Activated CD4-positive, alpha-beta memory T cell treated with anti-CD3 and anti-CD28 coated beads for 36 hours (primary cell): ENCODE results near the gene CHRNA9. TPM values are rescaled to one million over a fixed set of nuclear protein-coding genes. Genes with fewer than 3 reads are reported as not detected.

Experiments used
- CTCF ChIA-PET: fragments of 350-600 bp; sonication (Branson Sonifier 250); formaldehyde crosslinking; loops from one replicate; lab custom pipeline; 2021; ENCODE audit warnings: antibody characterized with exemption, inconsistent platforms; lab: Charles Lee
- POLR2A ChIA-PET: fragments of 350-600 bp; sonication (Branson Sonifier 250); formaldehyde crosslinking; loops from one replicate; lab custom pipeline; 2021; ENCODE audit warnings: antibody characterized with exemption; lab: Charles Lee
- DNase-seq: peaks from one replicate; pipeline ENCODE4 v3.0.0-alpha.2; 2020
- H3K27ac Mint-ChIP-seq: one replicate; pipeline ENCODE4 v1.8.0; 2021; ENCODE audit warnings: mixed read lengths
- H3K27me3 Mint-ChIP-seq: one replicate; pipeline ENCODE4 v1.8.0; 2021; ENCODE audit warnings: mixed read lengths
- H3K36me3 Mint-ChIP-seq: one replicate; pipeline ENCODE4 v1.8.0; 2021; ENCODE audit warnings: mixed read lengths
- H3K4me1 Mint-ChIP-seq: one replicate; pipeline ENCODE4 v1.8.0; 2021; ENCODE audit warnings: low read depth, mixed read lengths
- H3K4me3 Mint-ChIP-seq: one replicate; pipeline ENCODE4 v1.8.0; 2021; ENCODE audit warnings: mild to moderate bottlenecking, mixed read lengths
- H3K9me3 Mint-ChIP-seq: one replicate; pipeline ENCODE4 v1.8.0; 2021; ENCODE audit warnings: mixed read lengths
- intact Hi-C: fragments of 100-400 bp; cut with micrococcal nuclease; formaldehyde crosslinking; loops from one replicate; pipeline ENCODE4 v1.15.1; 2023
- total RNA-seq, 2 experiments: library from RNA; stranded (reverse); gene quantifications; one replicate each; pipeline ENCODE4 v1.2.3, GENCODE V29; 2021

The CHRNA9 gene
- total RNA-seq, 2 experiments from 2014 or later: 0.10 to 0.17 TPM

- Mint-ChIP-seq H3K27ac (peak overlapping the region; percentile 73), H3K4me1 (peaks cover 67% of the 10 kb centered on the region), H3K4me3 (no peak overlapping the region), H3K9me3 (peaks cover 7% of the 10 kb centered on the region), H3K36me3 (peaks cover 4% of the 10 kb centered on the region), H3K27me3 (no peaks in the 10 kb centered on the region)
- ChIA-PET POLR2A (no interaction called here), CTCF (interaction anchor here (0.5 to 1.4 kb wide), 7 partner anchors 10 to 144 kb away, joined by 3 to 5 read pairs (median 3); no protein-coding TSS in a partner anchor)
- intact Hi-C loops: loop anchor here (10.0 kb wide), 1 partner anchor 835 kb away; no protein-coding TSS in a partner anchor
- DNase-seq: no peak
These were observed 35.3 kb upstream of the CHRNA9 start for GRCh38 chr4:40299811-40300292.

- Mint-ChIP-seq H3K4me3 (no peak overlapping the region), H3K4me1 (peaks cover 74% of the 10 kb centered on the region), H3K36me3 (peaks cover 6% of the 10 kb centered on the region), H3K27me3 (no peaks in the 10 kb centered on the region), H3K27ac (peak overlapping the region; percentile 90), H3K9me3 (peaks cover 9% of the 10 kb centered on the region)
- ChIA-PET POLR2A (no interaction called here), CTCF (interaction anchor here (0.6 to 2.0 kb wide), 12 partner anchors 9 to 145 kb away, joined by 3 to 7 read pairs (median 4); no protein-coding TSS in a partner anchor)
- intact Hi-C loops: loop anchor here (10.0 kb wide), 1 partner anchor 836 kb away; no protein-coding TSS in a partner anchor
- no peak for DNase-seq
These were observed 34.6 kb upstream of the CHRNA9 start for GRCh38 chr4:40300371-40301162.

GRCh38 chr4:40301603-40302002, 33.5 kb upstream of the CHRNA9 start:
- POLR2A ChIA-PET: interaction anchor here (1.0 to 1.5 kb wide), 2 partner anchors 18 to 94 kb away, joined by 4 to 5 read pairs; no protein-coding TSS in a partner anchor
- intact Hi-C loops: loop anchor here (10.0 kb wide), 1 partner anchor 837 kb away; no protein-coding TSS in a partner anchor
- DNase-seq: peak; percentile 66
- H3K27me3 Mint-ChIP-seq: no peaks in the 10 kb centered on the region
- CTCF ChIA-PET: interaction anchor here (0.9 to 2.0 kb wide), 5 partner anchors 8 to 23 kb away, joined by 3 to 7 read pairs (median 6); no protein-coding TSS in a partner anchor
- H3K9me3 Mint-ChIP-seq: peaks cover 7% of the 10 kb centered on the region
- peaks cover 85% of the 10 kb centered on the region for H3K4me1 Mint-ChIP-seq
- H3K4me3 Mint-ChIP-seq: peak overlapping the region; percentile 66
- H3K36me3 Mint-ChIP-seq: peaks cover 6% of the 10 kb centered on the region
- H3K27ac Mint-ChIP-seq: peak overlapping the region; percentile 90

- H3K27ac Mint-ChIP-seq: no peak overlapping the region
- no peak overlapping the region for H3K4me3 Mint-ChIP-seq
- H3K9me3 Mint-ChIP-seq: peaks cover 7% of the 10 kb centered on the region
- ChIA-PET CTCF (interaction anchor here (1.1 to 5.5 kb wide), 2 partner anchors 13 to 73 kb away, joined by 4 to 47 read pairs; no protein-coding TSS in a partner anchor), POLR2A (interaction anchor here (1.2 to 6.6 kb wide), 2 partner anchors 75 to 105 kb away, joined by 4 to 57 read pairs; no protein-coding TSS in a partner anchor)
- peaks cover 6% of the 10 kb centered on the region for H3K36me3 Mint-ChIP-seq
- peaks cover 88% of the 10 kb centered on the region for H3K4me1 Mint-ChIP-seq
- DNase-seq: no peak
- intact Hi-C loops: loop anchor here (10.0 kb wide), 1 partner anchor 839 kb away; no protein-coding TSS in a partner anchor
- no peaks in the 10 kb centered on the region for H3K27me3 Mint-ChIP-seq
These were observed 31.4 kb upstream of the CHRNA9 start for GRCh38 chr4:40303751-40304150.

GRCh38 chr4:40305328-40306170, 29.6 kb upstream of the CHRNA9 start:
- intact Hi-C loops: loop anchor here (1.0 to 10.0 kb wide), 8 partner anchors 16 to 841 kb away; partner anchors contain the start of genes PDS5A and UBE2K
- ChIA-PET CTCF (interaction anchor here (0.6 to 7.2 kb wide), 11 partner anchors 11 to 249 kb away, joined by 3 to 106 read pairs (median 4); no protein-coding TSS in a partner anchor), POLR2A (interaction anchor here (0.9 to 6.6 kb wide), 7 partner anchors 16 to 106 kb away, joined by 3 to 57 read pairs (median 4); no protein-coding TSS in a partner anchor)
- peak overlapping the region; percentile 86 for H3K27ac Mint-ChIP-seq
- H3K4me1 Mint-ChIP-seq: peaks cover 85% of the 10 kb centered on the region
- H3K27me3 Mint-ChIP-seq: no peaks in the 10 kb centered on the region
- peak; percentile 83 for DNase-seq
- H3K4me3 Mint-ChIP-seq: peak overlapping the region; percentile 64
- H3K36me3 Mint-ChIP-seq: peaks cover 6% of the 10 kb centered on the region
- H3K9me3 Mint-ChIP-seq: peaks cover 7% of the 10 kb centered on the region

GRCh38 chr4:40306226-40306625, 28.9 kb upstream of the CHRNA9 start:
- POLR2A ChIA-PET: interaction anchor here (1.0 to 6.6 kb wide), 6 partner anchors 60 to 107 kb away, joined by 3 to 57 read pairs (median 10); no protein-coding TSS in a partner anchor
- H3K27ac Mint-ChIP-seq: peak overlapping the region; percentile 86
- CTCF ChIA-PET: interaction anchor here (0.9 to 7.2 kb wide), 8 partner anchors 11 to 109 kb away, joined by 3 to 106 read pairs (median 15); no protein-coding TSS in a partner anchor
- intact Hi-C loops: loop anchor here (5.0 to 10.0 kb wide), 4 partner anchors 329 to 841 kb away; partner anchors contain the start of genes PDS5A and UBE2K
- peaks cover 81% of the 10 kb centered on the region for H3K4me1 Mint-ChIP-seq
- no peaks in the 10 kb centered on the region for H3K27me3 Mint-ChIP-seq
- H3K9me3 Mint-ChIP-seq: peaks cover 7% of the 10 kb centered on the region
- DNase-seq: no peak
- no peak overlapping the region for H3K4me3 Mint-ChIP-seq
- peaks cover 6% of the 10 kb centered on the region for H3K36me3 Mint-ChIP-seq

GRCh38 chr4:40306976-40307375, 28.2 kb upstream of the CHRNA9 start:
- intact Hi-C loops: loop anchor here (5.0 to 10.0 kb wide), 4 partner anchors 330 to 842 kb away; partner anchors contain the start of genes PDS5A and UBE2K
- H3K27me3 Mint-ChIP-seq: no peaks in the 10 kb centered on the region
- H3K36me3 Mint-ChIP-seq: peaks cover 6% of the 10 kb centered on the region
- ChIA-PET POLR2A (interaction anchor here (0.6 to 6.6 kb wide), 9 partner anchors 19 to 251 kb away, joined by 4 to 57 read pairs (median 8); partner anchors contain the start of gene N4BP2), CTCF (interaction anchor here (0.6 to 7.2 kb wide), 15 partner anchors 9 to 110 kb away, joined by 3 to 106 read pairs (median 6); partner anchors contain the start of gene RHOH)
- H3K27ac Mint-ChIP-seq: peak overlapping the region; percentile 90
- peaks cover 79% of the 10 kb centered on the region for H3K4me1 Mint-ChIP-seq
- peaks cover 7% of the 10 kb centered on the region for H3K9me3 Mint-ChIP-seq
- no peak for DNase-seq
- H3K4me3 Mint-ChIP-seq: peak overlapping the region; percentile 67

- ChIA-PET POLR2A (interaction anchor here (0.8 to 6.6 kb wide), 15 partner anchors 10 to 252 kb away, joined by 3 to 57 read pairs (median 4); partner anchors contain the start of gene N4BP2), CTCF (interaction anchor here (0.8 to 7.2 kb wide), 22 partner anchors 9 to 251 kb away, joined by 3 to 106 read pairs (median 6); partner anchors contain the start of genes N4BP2 and RHOH)
- peak overlapping the region; percentile 67 for H3K4me3 Mint-ChIP-seq
These were observed 27.3 kb upstream of the CHRNA9 start for GRCh38 chr4:40307627-40308497.

GRCh38 chr4:40308528-40309122, 26.5 kb upstream of the CHRNA9 start:
- H3K27me3 Mint-ChIP-seq: no peaks in the 10 kb centered on the region
- H3K27ac Mint-ChIP-seq: peak overlapping the region; percentile 90
- ChIA-PET POLR2A (interaction anchor here (1.0 to 6.6 kb wide), 11 partner anchors 9 to 117 kb away, joined by 3 to 57 read pairs (median 6); no protein-coding TSS in a partner anchor), CTCF (interaction anchor here (0.8 to 7.2 kb wide), 17 partner anchors 8 to 252 kb away, joined by 3 to 106 read pairs (median 8); partner anchors contain the start of gene N4BP2)
- H3K9me3 Mint-ChIP-seq: peaks cover 7% of the 10 kb centered on the region
- H3K4me1 Mint-ChIP-seq: peaks cover 74% of the 10 kb centered on the region
- intact Hi-C loops: loop anchor here (1.0 to 10.0 kb wide), 9 partner anchors 8 to 844 kb away; partner anchors contain the start of genes N4BP2, PDS5A and UBE2K
- peak overlapping the region; percentile 67 for H3K4me3 Mint-ChIP-seq
- peaks cover 6% of the 10 kb centered on the region for H3K36me3 Mint-ChIP-seq
- DNase-seq: no peak

More at GRCh38 chr4:40307627-40308497, 27.3 kb upstream of the CHRNA9 start:
- Mint-ChIP-seq H3K4me1 (peaks cover 79% of the 10 kb centered on the region), H3K27me3 (no peaks in the 10 kb centered on the region), H3K36me3 (peaks cover 6% of the 10 kb centered on the region), H3K27ac (peak overlapping the region; percentile 90), H3K9me3 (peaks cover 7% of the 10 kb centered on the region)
- peak; percentile 82 for DNase-seq
- intact Hi-C loops: loop anchor here (1.0 to 10.0 kb wide), 7 partner anchors 8 to 843 kb away; partner anchors contain the start of genes N4BP2, PDS5A and UBE2K
